Activated T-cell treated with anti-CD3 and anti-CD28 coated beads for 24 hours (primary cell): ENCODE measurements around the gene ENOX1.

Experiments
- DNase-seq: peaks from one replicate; pipeline ENCODE4 v3.0.0-alpha.2; 2020; ENCODE audit warnings: low read depth

ENOX1 gene

GRCh38 chr13:43669964-43670363 lies 116.8 kb downstream of the ENOX1 start:
- DNase-seq: no peak

- no peak for DNase-seq
These were observed 117.7 kb downstream of the ENOX1 start for GRCh38 chr13:43669101-43669500.

- DNase-seq: no peak
These were observed 120.4 kb downstream of the ENOX1 start for GRCh38 chr13:43666403-43666802.

- no peak for DNase-seq
These were observed 121.4 kb downstream of the ENOX1 start for GRCh38 chr13:43665388-43665787.

GRCh38 chr13:43664700-43665191 lies 122.0 kb downstream of the ENOX1 start:
- DNase-seq: no peak

- DNase-seq: no peak
These were observed 123.2 kb downstream of the ENOX1 start for GRCh38 chr13:43663474-43664090.

GRCh38 chr13:43662976-43663375 lies 123.8 kb downstream of the ENOX1 start:
- no peak for DNase-seq

- no peak for DNase-seq
These were observed 125.5 kb downstream of the ENOX1 start for GRCh38 chr13:43661161-43661830.

- no peak for DNase-seq
These were observed 129.3 kb downstream of the ENOX1 start for GRCh38 chr13:43657485-43657884.

GRCh38 chr13:43653980-43654379 lies 132.8 kb downstream of the ENOX1 start:
- DNase-seq: no peak

- DNase-seq: no peak
These were observed 133.4 kb downstream of the ENOX1 start for GRCh38 chr13:43653395-43653794.

GRCh38 chr13:43652760-43653159 lies 134.0 kb downstream of the ENOX1 start:
- DNase-seq: no peak

- no peak for DNase-seq
These were observed 135.9 kb downstream of the ENOX1 start for GRCh38 chr13:43650882-43651281.

- no peak for DNase-seq
These were observed 138.0 kb downstream of the ENOX1 start for GRCh38 chr13:43648733-43649132.

GRCh38 chr13:43647471-43647870 lies 139.3 kb downstream of the ENOX1 start:
- DNase-seq: no peak

- DNase-seq: no peak
These were observed 146.3 kb downstream of the ENOX1 start for GRCh38 chr13:43640476-43640875.

GRCh38 chr13:43631106-43631505 lies 155.7 kb downstream of the ENOX1 start:
- DNase-seq: no peak

GRCh38 chr13:43629691-43630480 lies 156.9 kb downstream of the ENOX1 start:
- DNase-seq: no peak

GRCh38 chr13:43626994-43627393 lies 159.8 kb downstream of the ENOX1 start:
- DNase-seq: no peak

- DNase-seq: no peak
These were observed 172.7 kb downstream of the ENOX1 start for GRCh38 chr13:43614063-43614462.

GRCh38 chr13:43611281-43612273 lies 175.2 kb downstream of the ENOX1 start:
- no peak for DNase-seq
